Psoas muscle (tissue), 8 donors: ENCODE results near the gene CFLAR. TPM values are rescaled to one million over a fixed set of nuclear protein-coding genes. Genes with fewer than 3 reads are reported as not detected.

Experiments
- ATAC-seq, 4 donors: fragments of 200-7000 bp; cut with Tn5 transposase; one replicate each; pipeline ENCODE4 v1.9.1; 2020; ENCODE audit warnings: moderate library complexity in 3 of 4, mild to moderate bottlenecking in 2 of 4
- DNase-seq, 2 donors: peaks; one replicate each; pipeline ENCODE4 v3.0.0-alpha.2; 2020
- H3K27ac ChIP-seq: fragments of 200-600 bp; one replicate; pipeline ENCODE4 v1.8.0; 2022
- H3K27me3 ChIP-seq, 3 donors: fragments of 200-600 bp in 1 of 3; one replicate each; pipeline versions ENCODE4 v1.6.1 to v1.8.0; 2013 to 2022; ENCODE audit warnings: low read length in 2 of 3, mild to moderate bottlenecking in 2 of 3, moderate library complexity in 1 of 3; ENCODE audit not compliant: insufficient read depth in 3 of 3
- H3K36me3 ChIP-seq, 2 donors: fragments of 200-600 bp in 1 of 2; one replicate each; pipeline versions ENCODE4 v1.6.1 to v1.8.0; 2013 to 2022; ENCODE audit warnings: low read depth in 1 of 2, mild to moderate bottlenecking in 1 of 2, moderate library complexity in 1 of 2; ENCODE audit not compliant: insufficient read depth in 1 of 2
- H3K4me1 ChIP-seq: fragments of 200-600 bp; one replicate; pipeline ENCODE4 v1.8.0; 2022
- H3K4me3 ChIP-seq: fragments of 200-600 bp; one replicate; pipeline ENCODE4 v1.8.0; 2022; ENCODE audit warnings: mild to moderate bottlenecking
- H3K9me3 ChIP-seq: fragments of 200-600 bp; one replicate; pipeline ENCODE4 v1.8.0; 2022
- WGBS, 3 donors: extraction: QIAGEN DNeasy Blood & Tissue Kit; methylation state at CpG; one replicate each; pipeline versions ENCODE4 v1.1.6 to v1.1.7; 2013; 5-methylcytosine and 5-hydroxymethylcytosine counted together
- intact Hi-C, 2 donors: fragments of 100-400 bp; cut with DNase I; formaldehyde crosslinking; loops; one replicate each; pipeline versions ENCODE4 v1.11.0 to v1.14.2; 2022
- polyA plus RNA-seq, 3 donors: library from polyadenylated mRNA; stranded (reverse); fragments of 200-250 nt; gene quantifications; one replicate each; pipeline ENCODE4 v1.2.3, GENCODE V29; 2013
- total RNA-seq, 4 donors: library from RNA; stranded (reverse); fragmentation: NEBNext Ultra II Directional in 2 of 4; extraction: Animal tissue kit (Norgen Biotek cat#: 25700) in 2 of 4; gene quantifications; one replicate each; pipeline versions ENCODE4 v1.2.1 to v1.2.4, GENCODE V29; 2021 to 2023
- TF ChIP-seq, protein P1 (sequence below): fragments of 200-600 bp; IDR thresholded peaks from one replicate; pipeline ENCODE4 v1.8.0; 2022; ENCODE audit warnings: antibody characterized with exemption
- donor health status: healthy with polysubstance abuse.
- donor health status: DM: no; HTN: no; CAD: no; lungs with moderate emphysema.
- donor health status: Bipolar disorder and iron deficiency.
- donor health status: healthy.
- donor health status: DM: yes; HTN: yes; CAD: no.
- donor health status: DM: no; HTN: no; CAD: no.
- donor health status: DM: no; HTN: no; CAD: no.
- donor health status: DM: yes; HTN: yes; CAD: no.

CFLAR gene
- total and polyA plus RNA-seq, 7 donors: 84.7 to 358 (median 340) TPM

- WGBS, 3 donors: 74 to 81% (median 76%) methylated on average over 5 of the region's 5 CpGs
- no peaks in the 10 kb centered on the region for H3K4me1 ChIP-seq
- H3K4me3 ChIP-seq: no peak overlapping the region
- DNase-seq (no peak), ATAC-seq (no peak)
- H3K27ac ChIP-seq: no peak overlapping the region
- no peaks in the 10 kb centered on the region for H3K27me3 ChIP-seq
- H3K36me3 ChIP-seq: no peaks in the 10 kb centered on the region
- intact Hi-C loops: no loop called here
- TF ChIP-seq, protein P1, sequence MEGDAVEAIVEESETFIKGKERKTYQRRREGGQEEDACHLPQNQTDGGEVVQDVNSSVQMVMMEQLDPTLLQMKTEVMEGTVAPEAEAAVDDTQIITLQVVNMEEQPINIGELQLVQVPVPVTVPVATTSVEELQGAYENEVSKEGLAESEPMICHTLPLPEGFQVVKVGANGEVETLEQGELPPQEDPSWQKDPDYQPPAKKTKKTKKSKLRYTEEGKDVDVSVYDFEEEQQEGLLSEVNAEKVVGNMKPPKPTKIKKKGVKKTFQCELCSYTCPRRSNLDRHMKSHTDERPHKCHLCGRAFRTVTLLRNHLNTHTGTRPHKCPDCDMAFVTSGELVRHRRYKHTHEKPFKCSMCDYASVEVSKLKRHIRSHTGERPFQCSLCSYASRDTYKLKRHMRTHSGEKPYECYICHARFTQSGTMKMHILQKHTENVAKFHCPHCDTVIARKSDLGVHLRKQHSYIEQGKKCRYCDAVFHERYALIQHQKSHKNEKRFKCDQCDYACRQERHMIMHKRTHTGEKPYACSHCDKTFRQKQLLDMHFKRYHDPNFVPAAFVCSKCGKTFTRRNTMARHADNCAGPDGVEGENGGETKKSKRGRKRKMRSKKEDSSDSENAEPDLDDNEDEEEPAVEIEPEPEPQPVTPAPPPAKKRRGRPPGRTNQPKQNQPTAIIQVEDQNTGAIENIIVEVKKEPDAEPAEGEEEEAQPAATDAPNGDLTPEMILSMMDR: no peak
- no peaks in the 10 kb centered on the region for H3K9me3 ChIP-seq
Observed at GRCh38 chr2:201186982-201187381, 71.0 kb downstream of the CFLAR start.

- Histone ChIP-seq H3K27me3 (no peaks in the 10 kb centered on the region), H3K4me3 (no peak overlapping the region), H3K9me3 (no peaks in the 10 kb centered on the region), H3K36me3 (peaks cover 0 to under 1% of the 10 kb centered on the region in 2 donors), H3K4me1 (no peaks in the 10 kb centered on the region), H3K27ac (no peak overlapping the region)
- intact Hi-C loops: no loop called here
- 79 to 86% (median 85%) methylated on average over 4 of the region's 4 CpGs for WGBS, 3 donors
- ATAC-seq (no peak), DNase-seq (no peak)
- TF ChIP-seq, protein P1: no peak
Observed at GRCh38 chr2:201188449-201188848, 72.5 kb downstream of the CFLAR start.

- H3K4me1 ChIP-seq: no peaks in the 10 kb centered on the region
- intact Hi-C loops: no loop called here
- H3K9me3 ChIP-seq: no peaks in the 10 kb centered on the region
- H3K4me3 ChIP-seq: no peak overlapping the region
- H3K36me3 ChIP-seq: peaks cover 0 to 4% of the 10 kb centered on the region in 2 donors
- 39 to 58% (median 43%) methylated on average over 4 of the region's 4 CpGs for WGBS, 3 donors
- ATAC-seq (peak in 2 of 4 donors; percentile 26 to 61), DNase-seq (no peak)
- no peaks in the 10 kb centered on the region for H3K27me3 ChIP-seq
- TF ChIP-seq, protein P1: no peak
- H3K27ac ChIP-seq: no peak overlapping the region
Observed at GRCh38 chr2:201191132-201191875, 75.3 kb downstream of the CFLAR start.

- DNase-seq: no peak
- Histone ChIP-seq H3K9me3 (no peaks in the 10 kb centered on the region), H3K36me3 (peaks cover 0 to 4% of the 10 kb centered on the region in 2 donors), H3K4me3 (no peak overlapping the region), H3K27ac (no peak overlapping the region), H3K4me1 (no peaks in the 10 kb centered on the region), H3K27me3 (no peaks in the 10 kb centered on the region)
- TF ChIP-seq, protein P1: no peak
- whole genome bisulfite sequencing, 3 donors: 70 to 78% (median 76%) methylated on average over 3 of the region's 3 CpGs
- intact Hi-C loops: no loop called here
- no peak for ATAC-seq
Observed at GRCh38 chr2:201194097-201194496, 78.1 kb downstream of the CFLAR start.

- no peak for ATAC-seq
- DNase-seq: no peak
- intact Hi-C loops: no loop called here
- H3K4me1 ChIP-seq: no peaks in the 10 kb centered on the region
- peaks cover 0 to 4% of the 10 kb centered on the region in 2 donors for H3K36me3 ChIP-seq
- H3K9me3 ChIP-seq: no peaks in the 10 kb centered on the region
- TF ChIP-seq, protein P1: no peak
- no peaks in the 10 kb centered on the region for H3K27me3 ChIP-seq
- no peak overlapping the region for H3K4me3 ChIP-seq
- 58 to 71% (median 68%) methylated on average over 3 of the region's 3 CpGs for WGBS, 3 donors
- H3K27ac ChIP-seq: no peak overlapping the region
Observed at GRCh38 chr2:201195331-201195730, 79.4 kb downstream of the CFLAR start.
